ENCODE results near the gene SHTN1.

DNA sequence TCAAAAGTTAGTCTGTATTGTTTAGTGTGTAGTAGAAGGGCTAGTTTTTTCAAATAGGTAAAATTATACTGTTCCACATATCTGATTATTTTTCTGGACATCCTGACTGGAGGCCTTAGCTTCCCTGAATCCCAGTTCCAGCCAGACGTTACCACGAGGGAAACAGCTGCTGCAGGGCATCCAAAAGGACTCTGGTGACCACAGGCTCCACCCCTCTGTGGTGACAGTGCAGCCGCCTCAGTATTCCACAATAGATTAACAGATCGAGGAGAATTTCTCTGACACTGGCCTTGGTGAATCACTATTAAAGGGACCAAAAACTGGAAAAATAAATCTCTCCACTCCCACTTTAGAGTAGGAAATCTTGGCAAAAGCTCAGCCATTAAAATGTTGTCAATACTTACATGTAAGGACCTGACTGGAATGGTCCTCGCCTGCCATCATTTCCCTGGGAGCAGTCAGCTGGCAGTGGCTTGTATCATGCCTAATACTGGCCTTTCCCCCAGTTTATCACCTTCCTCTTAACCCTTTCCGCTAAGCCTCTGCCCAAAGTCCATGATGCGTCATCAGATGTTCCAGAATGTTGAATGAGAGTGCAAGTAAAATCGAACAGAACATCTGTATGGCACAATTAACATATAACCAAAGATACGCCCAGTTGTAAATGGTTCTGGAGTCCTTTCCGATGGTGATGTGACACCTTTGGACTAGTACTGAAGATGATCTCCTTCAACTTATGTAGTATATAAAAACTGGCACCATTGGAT lies 124.1 kb downstream of the SHTN1 start:
- TF ChIP-seq EZH2phosphoT487 (IDR thresholded peaks at IDR 0.05; ENCODE audit: insufficient read depth, low read depth) (no peak), EZH2 (IDR thresholded peaks at IDR 0.05; ENCODE audit: insufficient read depth, poor library complexity, severe bottlenecking) (no peak)

All from GM23248 (cell line).